Neural cell (in vitro differentiated cells): ENCODE measurements around the gene PUSL1.

ENCODE experiments used
- CTCF ChIP-seq: fragments of 450-650 bp; IDR thresholded peaks from 2 replicates; pipeline ENCODE4 v1.5.1; 2014; ENCODE audit warnings: antibody characterized with exemption, mild to moderate bottlenecking, moderate library complexity; ENCODE audit not compliant: poor library complexity, severe bottlenecking
- EP300 ChIP-seq: fragments of 450-650 bp; conservative IDR thresholded peaks from 2 replicates; pipeline ENCODE4 v1.6.1; 2014; ENCODE audit warnings: antibody characterized with exemption, mild to moderate bottlenecking, moderate library complexity; ENCODE audit not compliant: poor library complexity, severe bottlenecking
- EZH2 ChIP-seq: fragments of 200-600, 300-800 bp; shearing (Covaris generic), sonication (generic); IDR thresholded peaks from 2 replicates; pipeline ENCODE4 v1.6.1; 2014; ENCODE audit warnings: antibody characterized with exemption, low read length, borderline replicate concordance, mild to moderate bottlenecking; ENCODE audit not compliant: insufficient read depth, poor library complexity, severe bottlenecking
- MXI1 ChIP-seq: fragments of 450-650 bp; conservative IDR thresholded peaks from 2 replicates; pipeline ENCODE4 v1.6.1; 2014; ENCODE audit warnings: antibody characterized with exemption, mild to moderate bottlenecking; ENCODE audit not compliant: poor library complexity, severe bottlenecking
- POLR2AphosphoS5 ChIP-seq: IDR thresholded peaks from 2 replicates; pipeline ENCODE4 v1.6.1; 2012
- RAD21 ChIP-seq: fragments of 450-650 bp; conservative IDR thresholded peaks from 2 replicates; pipeline ENCODE4 v1.6.1; 2014; ENCODE audit warnings: antibody characterized with exemption, mild to moderate bottlenecking, moderate library complexity
- TAF1 ChIP-seq: IDR thresholded peaks from 2 replicates; pipeline ENCODE4 v1.6.1; 2012; ENCODE audit warnings: low read depth
- TF ChIP-seq, protein P1 (sequence below): IDR thresholded peaks from 2 replicates; pipeline ENCODE4 v1.6.1; 2012; ENCODE audit warnings: borderline replicate concordance

- TF ChIP-seq CTCF: no peak
- TF ChIP-seq, protein P1, sequence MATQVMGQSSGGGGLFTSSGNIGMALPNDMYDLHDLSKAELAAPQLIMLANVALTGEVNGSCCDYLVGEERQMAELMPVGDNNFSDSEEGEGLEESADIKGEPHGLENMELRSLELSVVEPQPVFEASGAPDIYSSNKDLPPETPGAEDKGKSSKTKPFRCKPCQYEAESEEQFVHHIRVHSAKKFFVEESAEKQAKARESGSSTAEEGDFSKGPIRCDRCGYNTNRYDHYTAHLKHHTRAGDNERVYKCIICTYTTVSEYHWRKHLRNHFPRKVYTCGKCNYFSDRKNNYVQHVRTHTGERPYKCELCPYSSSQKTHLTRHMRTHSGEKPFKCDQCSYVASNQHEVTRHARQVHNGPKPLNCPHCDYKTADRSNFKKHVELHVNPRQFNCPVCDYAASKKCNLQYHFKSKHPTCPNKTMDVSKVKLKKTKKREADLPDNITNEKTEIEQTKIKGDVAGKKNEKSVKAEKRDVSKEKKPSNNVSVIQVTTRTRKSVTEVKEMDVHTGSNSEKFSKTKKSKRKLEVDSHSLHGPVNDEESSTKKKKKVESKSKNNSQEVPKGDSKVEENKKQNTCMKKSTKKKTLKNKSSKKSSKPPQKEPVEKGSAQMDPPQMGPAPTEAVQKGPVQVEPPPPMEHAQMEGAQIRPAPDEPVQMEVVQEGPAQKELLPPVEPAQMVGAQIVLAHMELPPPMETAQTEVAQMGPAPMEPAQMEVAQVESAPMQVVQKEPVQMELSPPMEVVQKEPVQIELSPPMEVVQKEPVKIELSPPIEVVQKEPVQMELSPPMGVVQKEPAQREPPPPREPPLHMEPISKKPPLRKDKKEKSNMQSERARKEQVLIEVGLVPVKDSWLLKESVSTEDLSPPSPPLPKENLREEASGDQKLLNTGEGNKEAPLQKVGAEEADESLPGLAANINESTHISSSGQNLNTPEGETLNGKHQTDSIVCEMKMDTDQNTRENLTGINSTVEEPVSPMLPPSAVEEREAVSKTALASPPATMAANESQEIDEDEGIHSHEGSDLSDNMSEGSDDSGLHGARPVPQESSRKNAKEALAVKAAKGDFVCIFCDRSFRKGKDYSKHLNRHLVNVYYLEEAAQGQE: no peak
- no peak for TF ChIP-seq EZH2
- no peak for TF ChIP-seq RAD21
- TF ChIP-seq EP300: no peak
- no peak for TF ChIP-seq TAF1
- no peak for TF ChIP-seq MXI1
- TF ChIP-seq POLR2AphosphoS5: no peak
Observed at GRCh38 chr1:1305300-1306069, 2.9 kb upstream of the PUSL1 start.
